ENCODE results near the gene STAT3. TPM values are rescaled to one million over a fixed set of nuclear protein-coding genes. Genes with fewer than 3 reads are reported as not detected.

The STAT3 gene
- total and polyA plus RNA-seq, 2 donors (not counting 3 experiments of a cell fraction or from before 2014, with no cell fraction given) = 59.1 to 124 TPM

GRCh38 chr17:42428141-42428944 lies 40.1 kb upstream of the STAT3 start:
- no peak overlapping the region for H3K4me2 ChIP-seq (ENCODE audit: insufficient read depth, low read length)
- FAIRE-seq = peak; percentile 96
- no peak overlapping the region for H3K4me3 ChIP-seq (replicated peaks in 1 of 3; ENCODE audit: insufficient read depth in 1 of 3, low read depth in 1 of 3, low read length in 3 of 3)
- H3K4me1 ChIP-seq (ENCODE audit: control insufficient read depth, extremely low read depth, insufficient read depth, low read length) = peaks cover 5% of the 10 kb centered on the region
- no peaks in the 10 kb centered on the region for H3K36me3 ChIP-seq (ENCODE audit: control insufficient read depth in 2 of 2, extremely low read depth in 1 of 2, insufficient read depth in 2 of 2, low read length in 2 of 2)
- H3K9ac ChIP-seq (replicated peaks; ENCODE audit: extremely low read depth, insufficient read depth, low read length) = no peak overlapping the region
- intact Hi-C loops (cut with micrococcal nuclease) (loop anchor here (1.0 kb wide), 2 partner anchors 89 to 99 kb away; no protein-coding TSS in a partner anchor), dilution Hi-C loops (cut with MboI; ENCODE audit: extremely low pct_ligation_motif_present, low sequenced_read_pairs) (no loop called here)
- DNase-seq (ENCODE audit: low read depth, low spot score) = peak; percentile 85
- TF ChIP-seq FOS (IDR thresholded peaks at IDR 0.05; ENCODE audit: borderline replicate concordance, insufficient read depth, low read length) = peak; percentile 88
- TF ChIP-seq, protein P1, sequence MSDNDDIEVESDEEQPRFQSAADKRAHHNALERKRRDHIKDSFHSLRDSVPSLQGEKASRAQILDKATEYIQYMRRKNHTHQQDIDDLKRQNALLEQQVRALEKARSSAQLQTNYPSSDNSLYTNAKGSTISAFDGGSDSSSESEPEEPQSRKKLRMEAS (IDR thresholded peaks at IDR 0.05; ENCODE audit: insufficient read depth, insufficient read length) = no peak
- TF ChIP-seq CTCF (IDR thresholded peaks at IDR 0.05; ENCODE audit: extremely low read depth in 1 of 2, insufficient read depth in 1 of 2, low read depth in 1 of 2, low read length in 2 of 2) = peak; percentile 71 to 76
- TF ChIP-seq JUN (IDR thresholded peaks at IDR 0.05; ENCODE audit: borderline replicate concordance, insufficient read depth, insufficient read length, low read depth) = peak; percentile 65
- no peaks in the 10 kb centered on the region for H3K9me3 ChIP-seq (replicated peaks; ENCODE audit: control insufficient read depth, insufficient read depth, low read length)
- ChIA-PET POLR2A (interaction anchor here (0.9 to 1.0 kb wide), 2 partner anchors 21 to 90 kb away, joined by 4 to 5 read pairs; no protein-coding TSS in a partner anchor), CTCF (interaction anchor here (0.6 to 2.2 kb wide), 39 partner anchors 8 to 206 kb away, joined by 3 to 35 read pairs (median 5); partner anchors contain the start of gene STAT3)
- no peaks in the 10 kb centered on the region for H3K79me2 ChIP-seq (ENCODE audit: control insufficient read depth, insufficient read depth, low read length)
- H3K27me3 ChIP-seq (ENCODE audit: control insufficient read depth in 2 of 2, insufficient read depth in 2 of 2, low read length in 2 of 2) = no peaks in the 10 kb centered on the region
- H3K9me1 ChIP-seq (replicated peaks; ENCODE audit: control insufficient read depth, extremely low read depth, insufficient read depth, low read length) = no peaks in the 10 kb centered on the region
- H2AFZ ChIP-seq (ENCODE audit: low read depth, low read length) = peak overlapping the region; percentile 24
- no peak overlapping the region for H3K27ac ChIP-seq (ENCODE audit: insufficient read depth, low read depth, low read length)
- no TSS peak for BruUV-seq (replicated peaks)
- H4K20me1 ChIP-seq (replicated peaks; ENCODE audit: control insufficient read depth, extremely low read depth, insufficient read depth, low read length) = no peaks in the 10 kb centered on the region
